DOHH2 (cell line): ENCODE data around the gene MYBL2.

ENCODE experiments used
- EZH2phosphoT487 ChIP-seq: fragments of 200-600 bp; sonication (generic); IDR thresholded peaks from 2 replicates; pipeline ENCODE4 v1.6.1; 2017; ENCODE audit warnings: borderline replicate concordance, mild to moderate bottlenecking, antibody characterized with exemption, low read length, moderate library complexity, mixed read lengths
- TF ChIP-seq, protein P1 (sequence below): fragments of 200-600 bp; sonication (generic); IDR thresholded peaks from one replicate; pipeline ENCODE4 v1.5.1; 2014; ENCODE audit warnings: antibody characterized with exemption, mild to moderate bottlenecking, low read depth, low read length; ENCODE audit not compliant: poor library complexity, severe bottlenecking

GRCh38 chr20:43750774-43751166, 83.9 kb downstream of the MYBL2 start:
- TF ChIP-seq, protein P1, sequence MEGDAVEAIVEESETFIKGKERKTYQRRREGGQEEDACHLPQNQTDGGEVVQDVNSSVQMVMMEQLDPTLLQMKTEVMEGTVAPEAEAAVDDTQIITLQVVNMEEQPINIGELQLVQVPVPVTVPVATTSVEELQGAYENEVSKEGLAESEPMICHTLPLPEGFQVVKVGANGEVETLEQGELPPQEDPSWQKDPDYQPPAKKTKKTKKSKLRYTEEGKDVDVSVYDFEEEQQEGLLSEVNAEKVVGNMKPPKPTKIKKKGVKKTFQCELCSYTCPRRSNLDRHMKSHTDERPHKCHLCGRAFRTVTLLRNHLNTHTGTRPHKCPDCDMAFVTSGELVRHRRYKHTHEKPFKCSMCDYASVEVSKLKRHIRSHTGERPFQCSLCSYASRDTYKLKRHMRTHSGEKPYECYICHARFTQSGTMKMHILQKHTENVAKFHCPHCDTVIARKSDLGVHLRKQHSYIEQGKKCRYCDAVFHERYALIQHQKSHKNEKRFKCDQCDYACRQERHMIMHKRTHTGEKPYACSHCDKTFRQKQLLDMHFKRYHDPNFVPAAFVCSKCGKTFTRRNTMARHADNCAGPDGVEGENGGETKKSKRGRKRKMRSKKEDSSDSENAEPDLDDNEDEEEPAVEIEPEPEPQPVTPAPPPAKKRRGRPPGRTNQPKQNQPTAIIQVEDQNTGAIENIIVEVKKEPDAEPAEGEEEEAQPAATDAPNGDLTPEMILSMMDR, result no peak
- no peak for TF ChIP-seq EZH2phosphoT487
